Suprapubic skin (tissue), 4 donors: ENCODE results near the gene CMAS.

Experiments
- POLR2A ChIP-seq, 2 donors: fragments of 450-650 bp; IDR thresholded peaks; one replicate each; pipeline ENCODE4 v1.6.1; 2017; ENCODE audit warnings: antibody characterized with exemption in 2 of 2, mild to moderate bottlenecking in 2 of 2, moderate library complexity in 2 of 2
- POLR2AphosphoS5 ChIP-seq, 3 donors: sonication (generic); formaldehyde crosslinking; IDR thresholded peaks; one replicate each; pipeline ENCODE4 v1.6.1; 2017; ENCODE audit warnings: antibody characterized with exemption in 3 of 3
- TF ChIP-seq, protein P1 (sequence below), 2 donors: fragments of 200-600 bp in 1 of 2; fragments of 450-650 bp in 1 of 2; sonication (generic) in 1 of 2; IDR thresholded peaks; one replicate each; pipeline ENCODE4 v1.5.1; 2016 to 2019; ENCODE audit warnings: antibody characterized with exemption in 2 of 2, mild to moderate bottlenecking in 1 of 2, moderate library complexity in 1 of 2

DNA sequence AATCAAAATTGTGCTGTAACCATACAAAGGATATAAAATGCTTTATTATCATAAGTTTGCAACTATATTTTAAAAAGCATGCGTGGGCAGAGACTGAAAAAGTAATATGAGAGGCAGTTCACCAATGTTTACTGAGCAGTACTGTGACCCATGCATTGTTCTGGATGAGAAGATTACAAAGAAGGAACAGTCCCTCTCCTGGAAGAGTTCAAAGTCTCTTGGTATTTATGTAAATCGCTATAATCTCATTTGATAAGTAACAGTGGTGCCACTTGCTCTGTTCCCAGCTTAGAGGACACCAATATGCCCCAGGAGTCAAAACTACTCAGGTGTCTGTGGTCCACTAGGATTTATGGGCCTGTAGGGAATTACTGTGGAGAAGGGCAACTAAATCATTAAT lies 2.1 kb upstream of the CMAS start:
- TF ChIP-seq, protein P1, sequence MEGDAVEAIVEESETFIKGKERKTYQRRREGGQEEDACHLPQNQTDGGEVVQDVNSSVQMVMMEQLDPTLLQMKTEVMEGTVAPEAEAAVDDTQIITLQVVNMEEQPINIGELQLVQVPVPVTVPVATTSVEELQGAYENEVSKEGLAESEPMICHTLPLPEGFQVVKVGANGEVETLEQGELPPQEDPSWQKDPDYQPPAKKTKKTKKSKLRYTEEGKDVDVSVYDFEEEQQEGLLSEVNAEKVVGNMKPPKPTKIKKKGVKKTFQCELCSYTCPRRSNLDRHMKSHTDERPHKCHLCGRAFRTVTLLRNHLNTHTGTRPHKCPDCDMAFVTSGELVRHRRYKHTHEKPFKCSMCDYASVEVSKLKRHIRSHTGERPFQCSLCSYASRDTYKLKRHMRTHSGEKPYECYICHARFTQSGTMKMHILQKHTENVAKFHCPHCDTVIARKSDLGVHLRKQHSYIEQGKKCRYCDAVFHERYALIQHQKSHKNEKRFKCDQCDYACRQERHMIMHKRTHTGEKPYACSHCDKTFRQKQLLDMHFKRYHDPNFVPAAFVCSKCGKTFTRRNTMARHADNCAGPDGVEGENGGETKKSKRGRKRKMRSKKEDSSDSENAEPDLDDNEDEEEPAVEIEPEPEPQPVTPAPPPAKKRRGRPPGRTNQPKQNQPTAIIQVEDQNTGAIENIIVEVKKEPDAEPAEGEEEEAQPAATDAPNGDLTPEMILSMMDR (IDR thresholded peaks at IDR 0.05), result no peak
- TF ChIP-seq POLR2AphosphoS5 (IDR thresholded peaks at IDR 0.05) (no peak), POLR2A (IDR thresholded peaks at IDR 0.05) (no peak)
